GM18861 (cell line): ENCODE measurements around the gene SGMS2.
A peak's percentile ranks its signal among the peaks of the same experiment; 100 is the strongest.
"Not testable (repeated sequence)": the region's sequence is repeated elsewhere in the genome, so short reads cannot be mapped to it uniquely, and the experiment has no call there.

ENCODE experiments used
- ATAC-seq: cut with Tn5 transposase; IDR thresholded peaks from one replicate; pipeline ENCODE4 v1.9.1; 2021; ENCODE audit not compliant: unreplicated experiment

The SGMS2 gene

GRCh38 chr4:107906458-107907100, 81.8 kb downstream of the SGMS2 start:
- ATAC-seq: no peak

- no peak for ATAC-seq
Measured at GRCh38 chr4:107908377-107908776, 83.6 kb downstream of the SGMS2 start.

DNA sequence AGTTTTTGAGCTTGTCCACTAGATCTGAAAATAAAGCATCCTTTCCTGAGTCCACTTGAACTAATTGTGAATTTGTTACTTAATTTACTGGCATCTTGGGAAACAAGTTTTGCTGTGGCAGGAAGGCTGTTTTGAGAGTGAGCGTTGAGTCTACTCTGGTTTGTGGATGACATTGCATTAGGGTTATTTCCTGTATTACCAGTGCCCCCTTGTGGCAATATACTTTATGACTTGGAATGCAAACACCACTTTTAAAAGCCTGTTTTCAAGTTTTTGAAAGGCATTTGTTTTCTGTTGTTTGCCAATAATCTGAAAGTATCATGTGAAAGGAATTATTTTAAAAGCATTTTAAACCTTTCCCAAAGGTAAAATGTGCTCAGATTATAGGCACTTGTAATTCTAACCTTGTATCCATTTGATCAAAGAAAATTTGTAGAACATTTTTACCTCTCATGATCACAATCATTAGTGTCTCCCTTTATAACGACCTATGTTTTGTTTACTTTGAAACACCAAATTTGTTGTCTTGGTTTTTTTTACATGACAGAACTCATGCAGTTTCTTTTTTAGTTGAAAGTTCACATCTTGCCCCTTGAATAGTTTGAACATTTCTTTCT, 88.7 kb downstream of the SGMS2 start:
- ATAC-seq: peak; percentile 83

GRCh38 chr4:107915220-107915619, 90.5 kb downstream of the SGMS2 start:
- ATAC-seq: no peak

DNA sequence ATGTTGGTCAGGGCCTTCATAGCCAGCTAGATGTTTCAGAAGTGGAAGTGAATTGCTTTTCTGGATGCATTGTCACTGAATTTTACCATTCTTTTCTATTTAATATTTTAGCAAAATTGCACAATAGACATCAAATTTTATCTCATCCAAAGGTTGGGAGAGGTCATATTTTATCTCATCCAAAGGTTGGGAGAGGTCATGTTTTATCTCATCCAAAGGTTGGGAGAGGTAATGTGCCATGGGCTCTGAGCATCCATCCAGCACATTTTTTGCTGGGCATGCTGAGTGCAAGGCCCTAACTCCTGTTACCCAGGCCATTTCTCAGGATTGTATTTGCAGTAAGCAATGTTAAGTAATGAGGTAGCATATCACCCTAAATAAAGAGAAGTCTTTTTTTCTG, 91.9 kb downstream of the SGMS2 start:
- no peak for ATAC-seq

GRCh38 chr4:107917500-107917899, 92.8 kb downstream of the SGMS2 start:
- no peak for ATAC-seq

DNA sequence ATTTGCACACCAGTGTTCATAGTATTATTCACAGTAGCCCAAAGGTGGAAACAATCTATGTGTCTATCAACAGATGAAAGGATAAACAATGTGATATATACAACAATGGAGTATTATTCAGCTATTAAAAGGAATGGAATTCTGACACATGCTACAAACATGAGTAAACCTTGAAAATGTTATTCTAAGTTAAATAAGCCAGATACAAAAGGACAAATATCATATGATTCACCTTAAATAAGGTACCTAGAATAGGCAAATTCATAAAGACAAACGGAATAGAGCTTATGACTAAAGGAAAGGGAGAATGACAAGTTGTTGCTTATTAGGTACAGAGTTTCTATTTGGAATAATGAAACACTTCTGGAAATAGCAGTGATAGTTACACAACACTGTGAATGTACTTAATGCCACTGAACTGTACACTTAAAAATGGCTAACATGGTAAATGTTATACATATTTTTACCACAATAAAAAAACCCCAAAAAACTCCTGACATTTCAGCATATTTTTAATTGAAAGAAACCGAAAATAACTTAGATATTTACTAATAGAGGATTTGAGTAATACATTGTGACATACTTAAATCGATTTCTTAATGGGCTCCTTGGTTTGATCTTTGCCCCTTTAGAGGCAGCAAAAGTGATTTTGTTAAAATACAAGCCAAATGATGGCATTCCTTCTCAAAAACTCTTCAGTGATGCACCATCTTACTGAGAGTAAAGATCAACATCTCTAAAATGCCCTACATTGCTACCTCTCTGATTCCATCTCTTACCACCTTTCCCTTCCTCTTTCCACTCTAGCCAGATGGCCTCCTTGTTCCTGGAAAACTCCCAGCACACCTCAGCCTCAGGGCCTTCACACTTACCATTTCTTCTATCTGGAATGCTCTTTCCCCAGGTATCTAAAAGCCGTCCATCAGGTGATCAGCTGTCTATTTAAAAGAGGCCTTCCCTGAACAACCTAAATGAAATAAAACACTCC, 98.0 kb downstream of the SGMS2 start:
- ATAC-seq: no peak

- ATAC-seq: not testable (repeated sequence)
Measured at GRCh38 chr4:107925713-107926112, 101.0 kb downstream of the SGMS2 start.

- not testable (repeated sequence) for ATAC-seq
Measured at GRCh38 chr4:107926875-107927274, 102.1 kb downstream of the SGMS2 start.

DNA sequence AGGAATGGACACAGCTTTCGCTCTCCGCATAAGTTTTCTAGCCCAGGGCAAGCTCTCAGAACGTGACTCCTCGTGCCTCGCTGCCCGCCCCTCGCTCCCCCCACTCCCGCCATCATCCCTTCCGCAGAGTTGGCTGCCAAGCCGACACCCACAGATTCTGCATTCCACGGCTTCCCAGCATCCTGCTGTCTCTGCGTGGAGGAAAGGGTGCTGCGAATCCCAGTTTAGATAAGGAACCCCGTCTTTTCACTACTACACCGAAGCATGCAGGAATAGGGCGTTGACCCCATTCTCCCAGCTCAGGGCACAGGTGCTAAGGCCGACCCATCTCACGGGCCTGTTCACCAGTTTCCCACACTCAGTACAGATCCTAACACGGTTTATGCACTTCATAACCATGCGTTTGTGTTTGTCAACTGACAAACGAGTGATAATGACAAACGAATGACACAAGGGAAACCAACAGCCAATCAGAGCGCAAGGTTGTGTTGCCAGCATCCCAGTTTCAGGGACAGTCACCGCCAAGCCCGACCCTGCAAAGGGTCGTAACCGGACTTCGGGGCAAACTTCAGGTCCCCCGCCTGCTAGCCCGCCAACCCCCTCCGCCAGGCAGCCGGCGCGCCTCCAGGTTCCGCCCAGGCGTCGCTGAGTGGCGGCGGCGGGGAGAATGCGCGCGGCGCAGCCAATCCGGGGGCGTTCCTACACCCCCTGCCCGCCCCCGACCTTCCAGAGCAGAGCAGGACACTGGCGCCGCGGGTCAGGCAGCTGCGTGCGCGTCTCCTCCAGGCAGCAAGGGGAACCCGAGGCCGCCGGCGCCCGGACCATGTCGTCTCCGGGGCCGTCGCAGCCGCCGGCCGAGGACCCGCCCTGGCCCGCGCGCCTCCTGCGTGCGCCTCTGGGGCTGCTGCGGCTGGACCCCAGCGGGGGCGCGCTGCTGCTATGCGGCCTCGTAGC, 106.4 kb downstream of the SGMS2 start, which contains the start of gene CYP2U1:
CYP2U1 (plus strand) TSS at position 729 of the 954 bp plus-strand sequence; CDS start at position 824, 95 bp downstream.
- peak; percentile 91 for ATAC-seq

DNA sequence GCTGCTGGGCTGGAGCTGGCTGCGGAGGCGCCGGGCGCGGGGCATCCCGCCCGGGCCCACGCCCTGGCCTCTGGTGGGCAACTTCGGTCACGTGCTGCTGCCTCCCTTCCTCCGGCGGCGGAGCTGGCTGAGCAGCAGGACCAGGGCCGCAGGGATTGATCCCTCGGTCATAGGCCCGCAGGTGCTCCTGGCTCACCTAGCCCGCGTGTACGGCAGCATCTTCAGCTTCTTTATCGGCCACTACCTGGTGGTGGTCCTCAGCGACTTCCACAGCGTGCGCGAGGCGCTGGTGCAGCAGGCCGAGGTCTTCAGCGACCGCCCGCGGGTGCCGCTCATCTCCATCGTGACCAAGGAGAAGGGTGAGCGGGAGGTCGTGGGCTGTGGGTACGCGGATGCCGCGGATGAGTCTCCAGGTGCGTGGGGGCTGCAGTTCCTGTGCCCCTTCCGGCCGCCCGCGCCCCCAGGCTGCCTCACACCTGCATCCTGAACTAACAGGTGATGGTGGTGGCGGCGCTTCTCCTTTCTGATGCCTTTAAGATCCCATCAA, 107.1 kb downstream of the SGMS2 start:
- ATAC-seq: no peak

- no peak for ATAC-seq
Measured at GRCh38 chr4:107935246-107935645, 110.5 kb downstream of the SGMS2 start.

- no peak for ATAC-seq
Measured at GRCh38 chr4:107937040-107937439, 112.3 kb downstream of the SGMS2 start.

DNA sequence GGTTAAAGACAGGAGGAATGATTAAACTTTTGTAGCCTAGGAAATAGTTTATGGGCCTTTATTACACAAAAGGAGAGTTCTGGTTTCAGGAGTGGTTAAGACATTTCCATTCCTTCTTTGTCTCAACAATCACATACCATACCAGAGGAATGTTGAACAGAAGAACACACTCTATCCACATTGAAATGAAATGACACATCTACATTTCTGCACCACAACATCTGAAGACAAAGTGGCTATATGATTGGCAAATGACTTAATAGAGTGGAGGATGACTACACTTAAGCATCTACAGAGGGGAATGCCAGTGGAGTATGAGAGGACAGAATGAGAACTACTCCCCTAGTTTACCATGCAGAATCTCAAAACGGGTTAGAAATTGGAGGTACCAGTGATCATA, 114.6 kb downstream of the SGMS2 start:
- ATAC-seq: no peak

DNA sequence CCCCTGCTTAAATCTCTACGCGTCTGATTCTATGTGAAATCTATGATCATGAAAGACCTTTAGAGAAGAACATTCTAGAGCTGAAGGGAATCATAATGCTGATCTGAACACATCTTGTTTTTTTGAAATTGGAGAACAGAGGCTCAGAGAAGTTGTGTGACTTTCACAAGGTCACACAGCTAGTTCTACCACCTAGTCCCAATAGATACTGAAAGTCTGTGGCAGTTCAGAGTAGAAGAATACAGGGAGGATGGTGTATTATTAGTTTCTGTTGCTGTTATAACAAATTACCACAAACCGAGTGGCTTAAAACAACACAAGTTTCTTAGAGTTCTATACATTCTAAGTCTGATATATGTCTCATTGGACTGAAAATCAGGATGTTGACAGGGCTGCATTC, 121.1 kb downstream of the SGMS2 start:
- ATAC-seq: no peak

DNA sequence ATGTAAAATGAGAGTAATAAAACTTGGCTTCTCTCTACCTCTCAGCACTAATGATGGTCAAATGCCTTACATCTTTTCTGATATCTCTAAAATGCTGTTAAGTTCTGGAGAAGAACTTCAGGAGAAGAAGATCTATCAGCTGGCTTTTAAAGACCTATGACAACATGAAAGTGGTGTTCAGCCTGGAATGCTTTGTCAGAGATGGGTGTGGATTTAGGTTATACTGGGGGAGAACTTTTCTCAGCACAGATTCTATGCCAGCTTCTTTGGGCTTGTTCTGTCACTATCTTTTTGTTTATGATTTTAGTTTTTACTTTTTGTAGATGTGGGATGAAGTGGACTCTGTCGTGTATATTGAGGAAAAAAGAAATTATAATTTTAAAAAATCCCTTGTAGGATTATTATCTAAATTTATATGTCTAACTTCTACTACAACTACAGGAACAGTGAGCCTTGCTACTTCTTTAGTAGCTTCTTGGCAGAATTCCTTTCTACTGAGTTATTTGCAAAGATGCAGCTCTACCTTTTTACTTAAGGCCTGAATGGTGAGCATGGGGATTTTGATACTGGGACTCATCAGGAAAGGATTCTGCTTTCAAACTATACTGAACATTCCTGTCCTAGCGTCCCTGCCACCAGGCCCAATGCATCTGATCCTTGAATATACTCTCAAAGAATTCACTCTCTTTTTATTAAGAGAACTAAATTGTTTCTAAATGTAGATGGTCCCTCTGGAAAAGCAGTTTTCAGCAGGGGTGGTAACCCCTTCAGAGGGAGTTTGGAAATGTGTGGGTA, 126.2 kb downstream of the SGMS2 start:
- ATAC-seq: no peak

DNA sequence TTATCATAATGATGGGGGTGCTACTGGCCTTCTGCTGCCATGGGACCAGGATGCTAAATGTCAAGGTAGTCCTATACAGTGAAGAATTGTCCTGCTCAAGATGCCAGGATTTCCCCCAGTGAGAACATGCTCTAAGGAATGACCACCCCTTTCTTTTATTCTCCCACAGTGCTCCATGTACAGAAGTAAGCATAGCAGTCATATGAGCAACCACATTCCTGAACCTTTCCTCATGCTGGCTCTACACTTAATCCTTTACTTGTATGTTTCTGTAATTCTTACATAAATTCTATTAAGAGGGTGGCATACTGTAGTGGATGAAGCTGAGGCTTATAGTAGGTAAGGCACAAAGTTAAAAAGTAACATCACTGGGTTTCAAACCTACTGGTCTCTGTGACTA, 126.8 kb downstream of the SGMS2 start:
- ATAC-seq: no peak

- no peak for ATAC-seq
Measured at GRCh38 chr4:107956011-107956410, 131.3 kb downstream of the SGMS2 start.
